HepG2 (cell line): ENCODE measurements around the gene ABCB8. TPM values are rescaled to one million over a fixed set of nuclear protein-coding genes. Genes with fewer than 3 reads are reported as not detected.

Experiments
- BCLAF1 ChIP-seq: fragments of 450-650 bp; IDR thresholded peaks from 2 replicates; pipeline ENCODE4 v1.6.1; 2017; ENCODE audit warnings: mild to moderate bottlenecking
- CCDC6 ChIP-seq: sonication (generic); formaldehyde crosslinking; IDR thresholded peaks from 2 replicates; pipeline ENCODE4 v1.8.1; 2022; ENCODE audit warnings: mild to moderate bottlenecking, missing genetic modification reagents, moderate library complexity
- DNMT3B ChIP-seq: conservative IDR thresholded peaks from 2 replicates; pipeline ENCODE4 v1.6.1; 2016; ENCODE audit warnings: missing biosample characterization, control low read depth
- HBP1 ChIP-seq: IDR thresholded peaks from 2 replicates; pipeline ENCODE4 v1.6.1; 2016; ENCODE audit warnings: low read depth, control low read depth
- HNF4A ChIP-seq: sonication (generic); formaldehyde crosslinking; IDR thresholded peaks from 2 replicates; pipeline ENCODE4 v1.4.0; 2020; ENCODE audit warnings: missing genetic modification reagents
- KLF16 ChIP-seq, 2 experiments: sonication (generic) in 1 of 2; formaldehyde crosslinking in 1 of 2; IDR thresholded peaks; 2 replicates each; pipeline versions ENCODE4 v1.6.1 to v1.8.0; 2016 to 2023; ENCODE audit warnings: missing genetic modification reagents in 2 of 2, missing compliant biosample characterization in 1 of 2
- MAFF ChIP-seq: IDR thresholded peaks from 2 replicates; pipeline ENCODE4 v1.6.1; 2011; ENCODE audit warnings: low read depth, low read length, improper control_type of control experiment
- PRDM10 ChIP-seq: sonication (generic); formaldehyde crosslinking; IDR thresholded peaks from 2 replicates; pipeline ENCODE4 v1.4.0; 2020; ENCODE audit warnings: low read depth, missing genetic modification reagents
- SRSF4 ChIP-seq: fragments of 200-400 bp; formaldehyde crosslinking; IDR thresholded peaks from one replicate; pipeline ENCODE4 v1.6.1; 2018; ENCODE audit warnings: mild to moderate bottlenecking, low read depth, low read length, moderate library complexity; ENCODE audit not compliant: poor library complexity, severe bottlenecking
- TFDP2 ChIP-seq: sonication (generic); formaldehyde crosslinking; IDR thresholded peaks from 2 replicates; pipeline ENCODE4 v1.4.0; 2020; ENCODE audit warnings: missing genetic modification reagents
- ZNF205 ChIP-seq: IDR thresholded peaks from 2 replicates; pipeline ENCODE4 v1.6.1; 2018; ENCODE audit warnings: missing biosample characterization, missing genetic modification reagents
- ZNF253 ChIP-seq: sonication (generic); formaldehyde crosslinking; IDR thresholded peaks from 2 replicates; pipeline ENCODE4 v1.8.0; 2022; ENCODE audit warnings: mild to moderate bottlenecking, missing genetic modification reagents, borderline replicate concordance
- ZNF354B ChIP-seq: sonication (generic); formaldehyde crosslinking; IDR thresholded peaks from 2 replicates; pipeline ENCODE4 v1.8.0; 2022; ENCODE audit warnings: mild to moderate bottlenecking, missing genetic modification reagents
- ZNF703 ChIP-seq: sonication (generic); formaldehyde crosslinking; IDR thresholded peaks from 2 replicates; pipeline ENCODE4 v1.5.1; 2020; ENCODE audit warnings: missing genetic modification reagents, mild to moderate bottlenecking, moderate library complexity, borderline replicate concordance
- polyA plus RNA-seq, 8 experiments: library from polyadenylated mRNA; depleted of rRNA in 3 of 8; stranded (reverse) in 7 of 8; unstranded in 1 of 8; fragments of >200 nt; fragmentation: Illumina TruSeq in 4 of 8; extraction: Trizol in 4 of 8; gene quantifications; 2 replicates each; pipeline versions ENCODE4 v1.2.1 to v1.2.3, GENCODE V29; 2011 to 2016; ENCODE audit warnings: low read depth in 4 of 8, missing spikeins in 1 of 8, mixed read lengths in 1 of 8; ENCODE audit not compliant: insufficient read depth in 1 of 8
- total RNA-seq, 5 experiments: library from RNA; depleted of rRNA; stranded (reverse); fragments of >200 nt; fragmentation: Illumina TruSeq; extraction: Trizol; gene quantifications; 2 replicates each; pipeline ENCODE4 v1.2.3, GENCODE V29; 2016; ENCODE audit warnings: low read depth in 1 of 5

The ABCB8 gene
- total and polyA plus RNA-seq, 2 of the 13 experiments (the other 11 are each of a cell fraction or from before 2014, with no cell fraction given) = 6.6 to 16.7 TPM

- TF ChIP-seq ZNF703 (CRISPR knock-in tag) (no peak), KLF16 (CRISPR knock-in tag; IDR thresholded peaks at IDR 0.05) (no peak), ZNF205 (CRISPR knock-in tag) (no peak), MAFF (no peak), HNF4A (CRISPR knock-in tag) (peak; percentile 81), ZNF253 (CRISPR knock-in tag) (no peak), HBP1 (CRISPR knock-in tag) (no peak), SRSF4 (no peak), TFDP2 (CRISPR knock-in tag) (no peak), BCLAF1 (no peak), PRDM10 (CRISPR knock-in tag) (0 out of 2 replicates have a peak, but pooled peaks have one; percentile 39), CCDC6 (CRISPR knock-in tag) (no peak), DNMT3B (CRISPR knock-in tag) (no peak), ZNF354B (CRISPR knock-in tag) (no peak)
These were observed 16.1 kb upstream of the ABCB8 start (continued) for GRCh38 chr7:151012031-151012692.
